HFFc6 (cell line): ENCODE measurements around the gene FYB1. TPM values are rescaled to one million over a fixed set of nuclear protein-coding genes. Genes with fewer than 3 reads are reported as not detected.
A peak's percentile ranks its signal among the peaks of the same experiment; 100 is the strongest.

Experiments
- DNase-seq: peaks from one replicate; pipeline ENCODE4 v3.0.0-alpha.2; 2018
- H3K27ac Mint-ChIP-seq: 2 replicates; pipeline ENCODE4 v1.8.0; 2020; ENCODE audit warnings: mild to moderate bottlenecking, mixed read lengths
- H3K27me3 Mint-ChIP-seq: 2 replicates; pipeline ENCODE4 v1.8.0; 2021; ENCODE audit warnings: mild to moderate bottlenecking, moderate library complexity, mixed read lengths; ENCODE audit not compliant: insufficient read depth
- H3K36me3 Mint-ChIP-seq: 2 replicates; pipeline ENCODE4 v1.8.0; 2021; ENCODE audit warnings: low read depth, mixed read lengths
- H3K4me1 Mint-ChIP-seq: 2 replicates; pipeline ENCODE4 v1.8.0; 2020; ENCODE audit warnings: low read depth, mixed read lengths
- H3K4me3 Mint-ChIP-seq: 2 replicates; pipeline ENCODE4 v1.8.0; 2020; ENCODE audit warnings: mild to moderate bottlenecking, moderate library complexity, mixed read lengths
- H3K9me3 Mint-ChIP-seq: 2 replicates; pipeline ENCODE4 v1.8.0; 2020; ENCODE audit warnings: mild to moderate bottlenecking, mixed read lengths
- total RNA-seq, 6 experiments: library from RNA; stranded (reverse); fragmentation: NEBNext Ultra II Directional; extraction: Animal tissue kit (Norgen Biotek cat#: 25700); gene quantifications; 2 replicates in 1 of 6; 3 replicates in 5 of 6; pipeline ENCODE4 v1.2.3, GENCODE V29; 2021
- TF ChIP-seq, protein P1 (sequence below): fragments of 200-600 bp; sonication (generic); IDR thresholded peaks from 2 replicates; pipeline ENCODE4 v1.5.0; 2021; ENCODE audit warnings: antibody characterized with exemption, mild to moderate bottlenecking

Gene FYB1
- total RNA-seq, 6 experiments from 2014 or later = 0.32 to 1.7 (median 0.49) TPM

DNA sequence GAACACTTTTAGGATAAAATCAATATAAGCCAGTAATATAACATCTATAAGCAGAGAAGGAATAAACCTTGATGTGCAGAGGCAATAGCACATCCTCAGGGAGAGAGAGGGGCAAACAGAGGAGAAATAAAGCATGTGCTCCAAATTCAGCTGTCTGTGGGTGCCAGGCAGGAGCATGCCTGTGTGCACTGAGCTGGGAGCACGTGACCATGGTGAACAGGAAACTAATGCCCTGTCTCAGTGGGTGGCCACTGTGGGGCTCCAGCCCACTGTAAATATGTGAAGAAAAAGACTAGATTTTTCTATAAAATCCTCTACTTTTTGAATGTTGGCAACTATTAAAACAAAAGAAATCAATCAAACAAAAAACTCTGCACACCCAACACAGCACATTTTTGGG is 55.3 kb downstream of the FYB1 start:
- peaks cover 71% of the 10 kb centered on the region for H3K4me1 Mint-ChIP-seq
- H3K4me3 Mint-ChIP-seq = no peak overlapping the region
- no peaks in the 10 kb centered on the region for H3K9me3 Mint-ChIP-seq
- H3K27ac Mint-ChIP-seq = no peak overlapping the region
- TF ChIP-seq, protein P1, sequence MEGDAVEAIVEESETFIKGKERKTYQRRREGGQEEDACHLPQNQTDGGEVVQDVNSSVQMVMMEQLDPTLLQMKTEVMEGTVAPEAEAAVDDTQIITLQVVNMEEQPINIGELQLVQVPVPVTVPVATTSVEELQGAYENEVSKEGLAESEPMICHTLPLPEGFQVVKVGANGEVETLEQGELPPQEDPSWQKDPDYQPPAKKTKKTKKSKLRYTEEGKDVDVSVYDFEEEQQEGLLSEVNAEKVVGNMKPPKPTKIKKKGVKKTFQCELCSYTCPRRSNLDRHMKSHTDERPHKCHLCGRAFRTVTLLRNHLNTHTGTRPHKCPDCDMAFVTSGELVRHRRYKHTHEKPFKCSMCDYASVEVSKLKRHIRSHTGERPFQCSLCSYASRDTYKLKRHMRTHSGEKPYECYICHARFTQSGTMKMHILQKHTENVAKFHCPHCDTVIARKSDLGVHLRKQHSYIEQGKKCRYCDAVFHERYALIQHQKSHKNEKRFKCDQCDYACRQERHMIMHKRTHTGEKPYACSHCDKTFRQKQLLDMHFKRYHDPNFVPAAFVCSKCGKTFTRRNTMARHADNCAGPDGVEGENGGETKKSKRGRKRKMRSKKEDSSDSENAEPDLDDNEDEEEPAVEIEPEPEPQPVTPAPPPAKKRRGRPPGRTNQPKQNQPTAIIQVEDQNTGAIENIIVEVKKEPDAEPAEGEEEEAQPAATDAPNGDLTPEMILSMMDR = no peak
- H3K36me3 Mint-ChIP-seq = no peaks in the 10 kb centered on the region
- DNase-seq = no peak
- no peaks in the 10 kb centered on the region for H3K27me3 Mint-ChIP-seq

DNA sequence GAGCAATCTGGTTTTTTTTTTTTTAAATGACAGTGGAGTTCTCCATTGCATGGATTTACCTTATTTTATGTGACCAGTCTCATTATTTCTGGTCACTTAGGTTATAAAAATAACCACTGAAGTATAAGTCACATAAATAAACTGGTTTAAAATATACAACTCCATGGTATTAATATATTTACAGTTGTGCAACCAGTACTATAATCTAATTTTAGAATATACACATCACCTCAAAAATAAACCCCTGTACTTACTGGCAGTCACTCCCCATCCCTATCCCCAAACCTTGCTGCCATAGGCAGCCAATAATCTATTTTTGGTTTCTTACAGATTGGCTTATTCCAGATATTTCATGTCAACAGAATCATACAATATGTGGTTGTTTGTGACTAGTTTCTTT is 57.8 kb downstream of the FYB1 start:
- no peaks in the 10 kb centered on the region for H3K27me3 Mint-ChIP-seq
- H3K4me3 Mint-ChIP-seq = no peak overlapping the region
- TF ChIP-seq, protein P1 = no peak
- no peaks in the 10 kb centered on the region for H3K9me3 Mint-ChIP-seq
- peaks cover 5% of the 10 kb centered on the region for H3K36me3 Mint-ChIP-seq
- H3K27ac Mint-ChIP-seq = no peak overlapping the region
- peaks cover 68% of the 10 kb centered on the region for H3K4me1 Mint-ChIP-seq
- DNase-seq = no peak

DNA sequence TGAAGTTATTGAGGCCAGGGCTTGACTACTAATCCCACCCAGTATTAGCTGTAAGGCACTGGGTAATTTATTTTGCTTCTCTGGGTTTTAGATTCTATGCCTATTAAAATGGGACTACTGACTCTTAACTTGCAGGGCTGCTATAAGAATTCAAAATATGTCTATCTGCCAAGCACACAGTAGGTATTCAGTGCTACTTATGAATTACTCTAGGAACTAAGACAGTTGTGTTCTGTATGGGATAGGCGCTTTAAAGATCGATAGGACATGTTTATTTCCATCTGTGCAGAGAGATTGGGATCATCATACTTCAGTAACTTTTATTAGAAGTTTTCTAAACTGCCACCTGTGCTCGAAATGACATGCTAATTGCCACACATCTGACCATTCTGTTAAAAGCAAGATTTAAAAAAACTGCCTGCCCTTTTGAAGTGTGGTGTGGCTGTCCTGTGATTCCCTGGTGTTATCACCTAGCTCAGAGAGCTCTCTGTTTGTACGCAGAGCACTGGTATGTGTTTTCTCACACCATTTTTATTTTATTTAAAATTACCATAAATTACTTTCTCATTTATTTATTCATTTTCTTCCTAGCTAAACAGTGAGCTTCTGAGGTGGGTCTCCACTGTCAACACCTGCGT is 58.7 kb downstream of the FYB1 start:
- DNase-seq = no peak
- Mint-ChIP-seq H3K4me1 (peaks cover 64% of the 10 kb centered on the region), H3K27ac (no peak overlapping the region), H3K4me3 (no peak overlapping the region), H3K9me3 (no peaks in the 10 kb centered on the region), H3K36me3 (peaks cover 5% of the 10 kb centered on the region), H3K27me3 (no peaks in the 10 kb centered on the region)
- TF ChIP-seq, protein P1 = no peak

DNA sequence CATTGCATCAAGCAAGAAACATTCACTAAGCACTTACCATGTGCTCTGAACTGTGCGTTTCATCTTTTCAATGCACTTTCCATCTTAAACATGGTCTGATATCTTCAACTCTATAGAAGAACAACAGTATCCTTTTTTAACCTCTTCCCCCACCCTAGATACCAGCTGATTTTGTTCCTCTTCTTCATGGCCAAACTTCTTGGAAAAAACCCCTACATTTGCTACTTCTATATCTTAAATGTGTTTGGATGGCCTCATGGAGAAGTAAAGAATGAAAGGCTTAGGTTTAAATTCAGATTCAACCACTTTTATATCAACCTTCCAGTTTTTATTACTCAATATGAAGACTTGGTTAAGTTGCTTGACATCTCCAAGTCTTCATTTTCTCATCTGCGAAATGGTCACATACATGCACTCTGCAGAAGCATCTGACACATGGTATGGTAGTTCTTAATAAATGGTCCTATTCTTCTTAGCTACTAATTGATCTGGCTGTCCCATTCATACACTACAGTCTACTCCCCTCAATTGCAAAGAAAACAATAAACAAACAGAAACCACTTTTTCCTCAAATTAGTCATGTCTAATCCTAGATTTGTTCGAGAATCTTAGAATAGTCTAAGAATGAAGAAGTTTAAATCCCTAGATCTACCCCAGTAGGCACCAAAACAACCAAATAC is 59.4 kb downstream of the FYB1 start:
- H3K4me1 Mint-ChIP-seq = peaks cover 57% of the 10 kb centered on the region
- H3K27ac Mint-ChIP-seq = no peak overlapping the region
- TF ChIP-seq, protein P1 = no peak
- no peaks in the 10 kb centered on the region for H3K9me3 Mint-ChIP-seq
- no peaks in the 10 kb centered on the region; the same call in 1 of the 2 replicates for H3K27me3 Mint-ChIP-seq
- H3K36me3 Mint-ChIP-seq = peaks cover 5% of the 10 kb centered on the region
- H3K4me3 Mint-ChIP-seq = no peak overlapping the region
- DNase-seq = no peak

DNA sequence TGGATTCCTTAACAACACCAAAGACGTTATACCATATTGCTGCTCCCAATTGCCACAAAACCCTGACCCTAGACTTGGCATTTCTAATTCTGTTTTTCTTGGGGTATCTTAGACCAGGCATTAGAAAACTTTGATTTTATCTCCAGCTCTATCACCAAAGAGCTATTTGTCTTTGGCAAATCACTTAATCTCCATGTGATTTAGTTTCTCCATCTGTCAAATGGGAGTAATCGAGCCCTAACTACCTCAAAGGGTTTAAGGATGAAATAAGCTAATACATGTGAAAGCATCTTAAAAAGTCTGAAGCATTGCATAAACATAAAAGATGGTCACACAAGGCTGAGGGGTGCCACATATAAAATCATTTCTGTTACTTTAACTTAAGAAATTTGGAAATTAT is 60.6 kb downstream of the FYB1 start:
- H3K27ac Mint-ChIP-seq = 0 out of 2 replicates have a peak overlapping the region, but pooled peaks have one; percentile 91
- no peaks in the 10 kb centered on the region; the same call in 1 of the 2 replicates for H3K27me3 Mint-ChIP-seq
- peaks cover 5% of the 10 kb centered on the region for H3K36me3 Mint-ChIP-seq
- DNase-seq = no peak
- TF ChIP-seq, protein P1 = no peak
- H3K4me1 Mint-ChIP-seq = peaks cover 48% of the 10 kb centered on the region
- H3K4me3 Mint-ChIP-seq = no peak overlapping the region
- H3K9me3 Mint-ChIP-seq = no peaks in the 10 kb centered on the region
